ENCODE results near the gene PHACTR1.

PHACTR1 gene

GRCh38 chr6:13274707-13275434, 558.3 kb downstream of the PHACTR1 start:
- no peak for DNase-seq

- DNase-seq: no peak
Observed at GRCh38 chr6:13275435-13275989, 558.9 kb downstream of the PHACTR1 start.

GRCh38 chr6:13277231-13277630, 560.7 kb downstream of the PHACTR1 start:
- DNase-seq: no peak

- DNase-seq: no peak
Observed at GRCh38 chr6:13278164-13278563, 561.6 kb downstream of the PHACTR1 start.

GRCh38 chr6:13278991-13279390, 562.4 kb downstream of the PHACTR1 start:
- DNase-seq: no peak

- no peak for DNase-seq
Observed at GRCh38 chr6:13280254-13280653, 563.7 kb downstream of the PHACTR1 start.

- no peak for DNase-seq
Observed at GRCh38 chr6:13281686-13282085, 565.1 kb downstream of the PHACTR1 start.

- no peak for DNase-seq
Observed at GRCh38 chr6:13282393-13283069, 566.0 kb downstream of the PHACTR1 start.

GRCh38 chr6:13283331-13283730, 566.8 kb downstream of the PHACTR1 start:
- no peak for DNase-seq

GRCh38 chr6:13284646-13285045, 568.1 kb downstream of the PHACTR1 start:
- no peak for DNase-seq

GRCh38 chr6:13285705-13286104, 569.1 kb downstream of the PHACTR1 start:
- DNase-seq: no peak

GRCh38 chr6:13286181-13286580, 569.6 kb downstream of the PHACTR1 start:
- no peak for DNase-seq

- no peak for DNase-seq
Observed at GRCh38 chr6:13287104-13287503, 570.5 kb downstream of the PHACTR1 start.

- no peak for DNase-seq
Observed at GRCh38 chr6:13288481-13288880, 571.9 kb downstream of the PHACTR1 start.

GRCh38 chr6:13288969-13289391, 572.4 kb downstream of the PHACTR1 start:
- DNase-seq: no peak

- DNase-seq: no peak
Observed at GRCh38 chr6:13289789-13290318, 573.3 kb downstream of the PHACTR1 start.

GRCh38 chr6:13290335-13290734, 573.8 kb downstream of the PHACTR1 start:
- DNase-seq: no peak

- DNase-seq: no peak
Observed at GRCh38 chr6:13292774-13293173, 576.2 kb downstream of the PHACTR1 start.

GRCh38 chr6:13294499-13295069, 578.0 kb downstream of the PHACTR1 start:
- no peak for DNase-seq

- no peak for DNase-seq
Observed at GRCh38 chr6:13295576-13295975, 579.0 kb downstream of the PHACTR1 start.

GRCh38 chr6:13296536-13296997, 580.0 kb downstream of the PHACTR1 start:
- DNase-seq: no peak

GRCh38 chr6:13297391-13297790, 580.8 kb downstream of the PHACTR1 start:
- DNase-seq: no peak

GRCh38 chr6:13298446-13298845, 581.9 kb downstream of the PHACTR1 start:
- DNase-seq: no peak

Data from stimulated activated naive CD4-positive, alpha-beta T cell treated with Interleukin-2 at 50 U/mL for 16 hours (primary cell).